Gastroesophageal sphincter (tissue), 4 donors: ENCODE data around the gene CC2D2A. TPM values are rescaled to one million over a fixed set of nuclear protein-coding genes. Genes with fewer than 3 reads are reported as not detected.
A peak's percentile ranks its signal among the peaks of the same experiment; 100 is the strongest.

Experiments
- ATAC-seq: fragments of 150-250 bp; one replicate; pipeline ENCODE4 v1.9.1; 2016; ENCODE audit warnings: mild to moderate bottlenecking, moderate library complexity
- H3K27ac ChIP-seq, 4 donors: fragments of 200-600 bp; sonication (generic) in 3 of 4; 1 replicate in 3 of 4; 2 replicates in 1 of 4; pipeline ENCODE4 v1.5.1; 2016 to 2019
- H3K27me3 ChIP-seq: fragments of 200-600 bp; sonication (generic); one replicate; pipeline ENCODE4 v1.5.1; 2019
- H3K36me3 ChIP-seq, 2 donors: fragments of 200-600 bp; sonication (generic); one replicate each; pipeline ENCODE4 v1.5.1; 2019; ENCODE audit warnings: control low read depth in 1 of 2
- H3K4me1 ChIP-seq, 3 donors: fragments of 200-600 bp; sonication (generic); 1 replicate in 2 of 3; 2 replicates in 1 of 3; pipeline ENCODE4 v1.5.1; 2016 to 2019; ENCODE audit warnings: control low read depth in 2 of 3
- H3K4me3 ChIP-seq, 2 donors: fragments of 200-600 bp; sonication (generic); one replicate each; pipeline ENCODE4 v1.5.1; 2019; ENCODE audit warnings: mild to moderate bottlenecking in 1 of 2, moderate library complexity in 1 of 2
- H3K9me3 ChIP-seq, 3 donors: fragments of 200-600 bp; sonication (generic); one replicate each; pipeline ENCODE4 v1.5.1; 2017 to 2019; ENCODE audit warnings: control low read depth in 2 of 3
- CTCF ChIP-seq, 4 experiments: fragments of 200-600 bp in 2 of 4; fragments of 450-650 bp in 2 of 4; sonication (generic) in 1 of 4; IDR thresholded peaks; one replicate each; pipeline ENCODE4 v1.5.1; 2017 to 2019; ENCODE audit warnings: antibody characterized with exemption in 4 of 4, mild to moderate bottlenecking in 2 of 4, moderate library complexity in 2 of 4
- EP300 ChIP-seq: sonication (generic); formaldehyde crosslinking; IDR thresholded peaks from one replicate; pipeline ENCODE4 v1.6.1; 2017; ENCODE audit warnings: antibody characterized with exemption, mild to moderate bottlenecking
- POLR2A ChIP-seq, 2 donors: fragments of 450-650 bp; IDR thresholded peaks; one replicate each; pipeline ENCODE4 v1.6.1; 2017; ENCODE audit warnings: antibody characterized with exemption in 2 of 2, mild to moderate bottlenecking in 2 of 2, moderate library complexity in 1 of 2
- POLR2AphosphoS5 ChIP-seq: sonication (generic); formaldehyde crosslinking; IDR thresholded peaks from one replicate; pipeline ENCODE4 v1.6.1; 2017; ENCODE audit warnings: antibody characterized with exemption
- WGBS, 2 donors: methylation state at CpG; one replicate each; pipeline ENCODE4 v1.1.5; 2018; ENCODE audit warnings: low coverage in 1 of 2; 5-methylcytosine and 5-hydroxymethylcytosine counted together
- total RNA-seq, 4 donors: library from RNA; depleted of rRNA; stranded (reverse); fragments of >200 nt; gene quantifications; one replicate each; pipeline ENCODE4 v1.1.0, GENCODE V29; 2016

The CC2D2A gene
- total RNA-seq, 4 donors from 2014 or later = 31.8 to 80.5 (median 58.0) TPM

- Histone ChIP-seq H3K27ac (peak overlapping the region in 1 of 4 donors; percentile 55), H3K4me1 (peaks cover 2 to 45% (median 13%) of the 10 kb centered on the region in 3 donors), H3K27me3 (no peaks in the 10 kb centered on the region), H3K36me3 (no peaks in the 10 kb centered on the region), H3K4me3 (no peak overlapping the region), H3K9me3 (no peaks in the 10 kb centered on the region)
- 40 to 100% methylated on average over 1 of the region's 1 CpG for WGBS, 2 donors
- no peak for ATAC-seq
- no peak for TF ChIP-seq CTCF (IDR thresholded peaks at IDR 0.05)
- no peak for TF ChIP-seq POLR2AphosphoS5
- no peak for TF ChIP-seq POLR2A (IDR thresholded peaks at IDR 0.05)
- no peak for TF ChIP-seq EP300
Observed at GRCh38 chr4:15466596-15466995, 3.1 kb upstream of the CC2D2A start.

GRCh38 chr4:15470128-15470475 lies 420 bp downstream of the CC2D2A start:
- H3K4me3 ChIP-seq = peak overlapping the region; percentile 59 to 95
- H3K4me1 ChIP-seq = peaks cover 2 to 64% (median 20%) of the 10 kb centered on the region in 3 donors
- H3K9me3 ChIP-seq = no peaks in the 10 kb centered on the region
- no peaks in the 10 kb centered on the region for H3K36me3 ChIP-seq
- peak overlapping the region; percentile 51 to 78 (median 68) for H3K27ac ChIP-seq
- no peak for ATAC-seq
- H3K27me3 ChIP-seq = no peaks in the 10 kb centered on the region
- WGBS, 2 donors = 0% methylated on average over 3 of the region's 3 CpGs
- TF ChIP-seq POLR2A (IDR thresholded peaks at IDR 0.05) = no peak
- TF ChIP-seq EP300 = no peak
- no peak for TF ChIP-seq CTCF (IDR thresholded peaks at IDR 0.05)
- TF ChIP-seq POLR2AphosphoS5 = no peak

DNA sequence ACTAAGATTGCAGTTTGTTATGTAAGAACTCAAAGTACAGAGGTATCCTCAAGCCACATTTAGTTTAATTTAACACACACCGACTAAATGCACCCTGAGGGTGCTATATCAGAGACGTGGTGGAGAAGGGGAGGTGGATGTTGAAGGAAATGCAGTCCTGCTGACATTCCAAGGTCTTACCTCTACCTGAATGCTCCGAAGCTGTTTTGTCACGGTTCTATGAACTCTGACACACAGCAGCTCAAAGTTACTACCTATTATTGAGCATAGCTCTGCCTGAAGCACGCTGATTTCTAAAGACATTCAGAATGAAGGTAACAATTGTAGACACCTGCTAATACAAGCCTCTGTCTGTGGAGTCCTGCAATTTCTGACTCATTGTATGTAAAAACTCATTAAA lies 6.7 kb downstream of the CC2D2A start:
- no peaks in the 10 kb centered on the region for H3K27me3 ChIP-seq
- WGBS, 2 donors = 95 to 100% methylated on average over 3 to 5 of the region's 5 CpGs
- H3K4me3 ChIP-seq = no peak overlapping the region
- peaks cover 0 to 44% of the 10 kb centered on the region in 2 donors for H3K36me3 ChIP-seq
- ATAC-seq = no peak
- H3K27ac ChIP-seq = peak overlapping the region in 1 of 4 donors; percentile 47
- TF ChIP-seq POLR2A (IDR thresholded peaks at IDR 0.05) (no peak), POLR2AphosphoS5 (no peak), CTCF (IDR thresholded peaks at IDR 0.05) (no peak), EP300 (no peak)
- peaks cover 0 to 56% (median 17%) of the 10 kb centered on the region in 3 donors for H3K4me1 ChIP-seq
- no peaks in the 10 kb centered on the region for H3K9me3 ChIP-seq

DNA sequence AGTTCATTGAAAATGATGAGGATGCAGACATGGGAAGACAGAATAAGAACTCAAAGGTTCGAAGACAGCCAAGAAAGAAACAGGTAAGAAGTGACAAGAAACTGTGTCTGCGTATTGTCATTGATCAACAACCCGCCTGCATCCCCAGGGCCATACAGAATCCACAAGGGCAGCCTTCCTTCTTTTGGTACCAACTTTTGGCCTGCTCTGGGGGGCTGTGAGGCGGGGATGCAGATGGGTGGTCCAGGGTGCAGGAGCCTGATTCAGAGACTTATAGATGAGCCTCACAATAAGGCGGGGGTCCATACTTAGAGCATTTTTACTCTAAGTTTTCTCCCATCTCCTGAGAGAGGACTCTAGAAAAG lies 9.0 kb downstream of the CC2D2A start:
- 77 to 100% methylated on average over 1 to 4 of the region's 5 CpGs for WGBS, 2 donors
- Histone ChIP-seq H3K9me3 (no peaks in the 10 kb centered on the region), H3K27ac (peak overlapping the region in 2 of 4 donors; percentile 77 to 86), H3K27me3 (no peaks in the 10 kb centered on the region), H3K36me3 (peaks cover 0 to 67% of the 10 kb centered on the region in 2 donors), H3K4me1 (peaks cover 0 to 51% (median 9%) of the 10 kb centered on the region in 3 donors), H3K4me3 (no peak overlapping the region)
- no peak for ATAC-seq
- TF ChIP-seq EP300 (no peak), CTCF (IDR thresholded peaks at IDR 0.05) (no peak), POLR2A (IDR thresholded peaks at IDR 0.05) (no peak), POLR2AphosphoS5 (no peak)

DNA sequence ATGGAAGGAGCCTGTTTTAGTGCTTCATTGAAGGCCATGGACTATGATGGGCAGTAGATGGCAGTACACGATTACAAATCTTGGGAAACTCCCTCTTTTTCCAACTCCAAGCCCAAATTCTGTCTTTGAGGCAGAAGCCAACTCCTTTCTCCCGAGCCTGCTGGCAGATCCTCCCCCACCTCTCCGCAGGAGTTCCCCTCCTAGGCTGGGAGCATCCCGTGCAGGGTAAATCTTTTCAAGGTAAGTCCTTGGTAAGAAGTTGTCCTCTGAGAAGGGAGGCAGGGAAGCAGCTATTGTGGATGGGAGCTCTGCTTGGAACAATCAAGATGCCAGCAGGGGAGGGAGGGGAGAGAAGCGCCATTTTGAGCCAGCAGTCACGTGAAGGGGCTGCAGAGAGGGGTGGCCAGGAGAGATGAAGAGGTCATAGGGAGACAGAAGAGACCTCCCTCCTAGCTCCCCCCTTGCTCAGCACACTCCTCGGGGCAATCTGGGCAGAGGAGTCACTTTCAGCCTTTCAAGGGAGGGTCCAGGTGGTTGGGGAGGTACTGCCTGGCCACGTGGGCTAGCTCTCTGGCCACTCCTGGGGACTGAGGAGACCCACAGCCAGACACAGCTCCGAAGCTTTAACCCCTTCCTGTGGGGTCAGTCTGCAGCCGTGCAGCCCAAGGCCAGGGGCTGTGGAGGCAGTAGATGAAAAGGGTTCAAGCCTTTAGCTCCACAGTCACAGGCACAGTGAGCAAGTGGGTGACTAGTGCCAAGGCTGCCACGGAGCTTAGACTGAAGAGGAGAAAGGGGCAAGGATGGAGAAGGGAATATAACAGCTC lies 9.6 kb downstream of the CC2D2A start:
- Histone ChIP-seq H3K4me3 (peak overlapping the region; percentile 52 to 65), H3K36me3 (peaks cover 0 to 73% of the 10 kb centered on the region in 2 donors), H3K27ac (peak overlapping the region; percentile 71 to 86 (median 76)), H3K9me3 (no peaks in the 10 kb centered on the region), H3K4me1 (peaks cover 0 to 46% (median 9%) of the 10 kb centered on the region in 3 donors), H3K27me3 (no peaks in the 10 kb centered on the region)
- ATAC-seq = peak; percentile 81
- WGBS, 2 donors = 3 to 37% methylated on average over 5 of the region's 11 CpGs
- TF ChIP-seq CTCF (IDR thresholded peaks at IDR 0.05) (peak; percentile 51 to 75 (median 74)), POLR2A (IDR thresholded peaks at IDR 0.05) (no peak), POLR2AphosphoS5 (peak; percentile 35)
